ENCODE data around the gene GPS1. TPM values are rescaled to one million over a fixed set of nuclear protein-coding genes. Genes with fewer than 3 reads are reported as not detected.

Gene GPS1
- total RNA-seq, 1 donor from 2014 or later: 67.1 TPM

- DNase-seq (ENCODE audit: low read depth in 2 of 2): no peak
These were observed 9.0 kb upstream of the GPS1 start for GRCh38 chr17:82042649-82043048.

DNA sequence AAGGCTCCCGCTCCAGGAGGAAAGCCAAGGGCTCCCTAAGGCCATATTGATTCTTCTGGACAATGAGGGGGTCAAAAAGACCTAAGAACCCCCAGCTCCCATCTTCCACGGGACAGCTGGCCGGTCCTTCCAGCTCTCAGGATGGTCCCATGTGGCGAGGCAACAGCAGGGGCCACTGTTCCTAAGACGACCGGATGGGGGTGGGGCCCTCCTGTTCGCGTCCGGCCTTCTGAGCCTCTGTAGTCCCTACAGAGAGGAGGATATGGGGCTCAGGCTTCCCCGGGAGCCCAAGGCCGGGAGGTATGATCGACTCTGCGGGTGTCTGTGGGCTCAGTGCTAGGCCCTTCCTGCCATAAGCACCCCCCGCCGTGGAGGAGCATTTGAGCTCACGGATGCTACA, 8.2 kb upstream of the GPS1 start:
- no peak for DNase-seq (ENCODE audit: low read depth in 2 of 2)

DNA sequence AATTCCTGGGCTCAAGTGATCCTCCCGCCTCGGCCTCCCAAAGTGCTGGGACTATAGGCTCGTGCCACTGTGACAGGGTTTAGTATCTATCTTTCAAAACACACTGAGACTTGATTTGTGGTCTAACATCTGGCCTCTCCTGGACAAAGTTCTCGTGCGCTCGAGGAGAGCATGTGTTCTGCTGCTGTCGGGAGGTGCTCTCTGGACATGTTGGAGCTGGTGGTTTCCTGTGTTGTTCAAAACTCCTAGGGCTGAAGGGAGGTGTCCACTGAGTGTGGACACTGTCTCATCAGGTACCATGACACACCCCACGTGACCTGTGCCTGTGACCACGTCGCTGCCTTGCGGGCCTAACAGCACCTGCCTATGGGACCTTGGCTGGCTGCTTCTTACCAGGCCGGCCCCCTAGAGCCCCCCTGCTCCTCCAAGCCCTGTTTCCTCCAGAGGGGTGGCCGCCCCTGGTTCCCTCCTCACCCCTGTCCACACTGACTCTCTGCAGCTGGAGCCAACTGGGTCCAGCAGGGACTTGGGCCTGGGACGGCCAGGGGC, 5.7 kb upstream of the GPS1 start:
- DNase-seq (ENCODE audit: low read depth in 2 of 2): no peak

DNA sequence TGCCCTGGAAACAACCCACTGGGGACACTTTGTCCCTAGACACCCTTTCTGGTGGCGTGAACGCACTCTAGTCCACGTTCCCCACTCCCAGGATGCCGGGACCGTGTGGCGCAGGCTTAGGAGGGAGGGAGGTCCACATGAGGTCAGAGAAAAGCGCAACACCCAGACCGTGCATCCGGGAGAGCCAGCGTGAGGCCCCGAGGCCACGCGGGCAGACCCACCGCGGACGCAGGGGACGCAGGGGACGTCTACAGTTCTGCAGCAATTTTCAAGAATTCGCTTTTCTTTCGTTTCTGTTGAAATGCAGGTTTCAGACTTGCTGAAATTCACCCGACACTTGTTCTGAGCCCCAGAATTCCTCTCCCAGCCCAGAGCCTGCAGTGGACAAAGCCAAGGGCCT, 4.8 kb upstream of the GPS1 start:
- no peak for DNase-seq (ENCODE audit: low read depth in 2 of 2)

DNA sequence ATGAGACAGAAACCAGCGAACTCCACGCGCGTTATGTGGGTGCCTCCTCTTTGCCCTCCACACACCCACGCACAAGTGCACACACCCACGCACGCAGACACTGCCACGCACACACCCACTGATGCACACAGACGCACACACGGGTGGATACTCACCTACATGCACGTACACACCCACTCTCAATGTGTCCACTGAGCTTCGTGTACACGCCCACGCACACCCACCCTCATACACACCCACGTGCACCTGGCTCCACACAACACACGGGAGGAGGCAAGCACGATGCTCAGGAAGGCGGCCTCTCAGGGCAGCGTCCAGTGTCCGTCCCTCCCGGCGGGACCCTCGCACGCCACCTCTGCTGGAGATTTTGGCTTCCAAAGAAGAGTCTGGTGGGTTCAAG, 4.3 kb upstream of the GPS1 start:
- DNase-seq (ENCODE audit: low read depth in 2 of 2): no peak

DNA sequence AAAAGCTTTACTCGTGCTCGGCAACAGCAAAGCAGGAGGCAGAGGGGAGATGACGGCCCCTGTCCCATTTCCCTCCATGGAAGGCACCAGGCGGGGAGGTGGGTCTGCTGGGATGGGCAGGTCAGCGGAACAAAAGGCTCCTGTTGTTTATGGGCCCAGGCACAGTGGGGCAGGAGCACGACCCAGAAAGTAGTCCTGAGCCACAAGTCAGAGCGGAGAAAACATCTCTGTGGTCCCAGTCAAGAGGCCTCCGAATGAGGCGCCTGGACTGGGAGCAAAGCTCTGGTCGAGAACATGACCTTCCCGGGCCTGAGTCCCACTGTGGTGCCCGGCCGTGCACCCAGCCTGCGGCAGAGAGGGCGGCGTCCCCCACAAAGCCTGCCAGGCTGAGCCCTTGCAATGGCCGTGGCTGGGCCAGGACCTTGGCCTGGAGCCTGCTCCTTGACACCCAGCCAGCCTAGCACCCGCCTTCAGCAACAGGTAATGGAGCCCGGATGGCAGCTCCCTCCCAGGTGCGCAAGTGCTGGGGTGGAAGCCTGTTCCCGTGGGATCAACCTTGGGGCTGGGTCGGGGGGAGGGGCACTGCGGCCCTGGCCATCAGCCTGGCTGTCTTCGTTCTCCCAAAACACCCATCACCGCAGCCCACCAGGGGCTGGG, 3.7 kb upstream of the GPS1 start:
- DNase-seq (ENCODE audit: low read depth in 2 of 2): no peak

- DNase-seq (ENCODE audit: low read depth in 2 of 2): no peak
These were observed 3.1 kb upstream of the GPS1 start for GRCh38 chr17:82048571-82048971.

GRCh38 chr17:82049106-82049505, 2.6 kb upstream of the GPS1 start:
- DNase-seq (ENCODE audit: low read depth in 2 of 2): no peak

DNA sequence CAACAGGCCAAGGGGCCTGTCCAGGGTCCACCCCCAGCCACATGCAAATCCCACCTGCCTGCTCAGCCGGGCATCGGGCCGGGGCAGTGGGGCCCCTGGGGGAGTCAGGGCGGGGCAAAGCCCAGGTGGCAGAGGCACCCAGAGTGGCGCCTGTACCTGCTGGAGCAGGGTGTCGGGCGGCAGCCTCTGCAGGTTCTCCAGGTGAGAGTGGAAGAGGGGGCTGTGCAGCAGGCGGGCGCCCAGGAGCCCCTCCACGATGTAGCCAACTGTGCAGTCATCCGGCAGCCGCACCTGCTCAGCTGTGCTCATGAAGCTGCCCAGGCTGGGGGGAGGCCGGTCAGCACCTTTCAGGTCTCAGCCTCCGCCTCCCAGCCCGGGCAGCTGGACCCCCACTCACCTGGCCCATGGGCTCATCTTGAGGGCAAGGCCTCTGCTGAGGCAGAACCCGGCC, 2.2 kb upstream of the GPS1 start:
- no peak for DNase-seq (ENCODE audit: low read depth in 2 of 2)

DNA sequence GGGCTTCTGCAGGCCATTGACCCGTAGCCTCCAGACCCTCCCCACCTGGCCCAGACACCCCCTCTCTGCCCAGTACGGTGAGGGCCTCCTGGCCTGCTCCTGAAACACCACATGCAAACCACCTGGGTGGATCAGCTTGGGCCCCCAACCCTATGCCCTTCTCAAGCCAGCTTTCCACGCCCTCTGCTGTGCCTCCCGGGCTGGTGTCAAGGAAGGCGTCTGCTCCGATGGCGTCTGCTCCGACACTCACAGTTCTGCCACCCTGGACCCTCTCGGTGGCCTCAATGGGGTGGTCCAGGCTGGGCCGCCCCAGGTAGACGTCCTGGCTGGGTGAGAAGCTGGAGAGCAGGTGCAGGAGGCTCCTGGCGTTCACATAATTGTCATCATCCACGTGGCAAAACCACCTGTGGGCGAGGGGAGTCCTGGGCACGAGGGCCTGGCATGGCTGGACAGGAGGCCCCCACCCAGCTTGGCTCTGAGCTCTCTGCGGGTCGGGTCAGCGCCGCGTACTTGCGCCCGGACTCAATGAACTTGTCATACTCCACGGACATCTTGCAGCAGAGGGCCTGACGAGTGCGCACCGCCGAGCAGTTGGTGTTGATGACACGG, 1.4 kb upstream of the GPS1 start:
- no peak for DNase-seq (ENCODE audit: low read depth in 2 of 2)

DNA sequence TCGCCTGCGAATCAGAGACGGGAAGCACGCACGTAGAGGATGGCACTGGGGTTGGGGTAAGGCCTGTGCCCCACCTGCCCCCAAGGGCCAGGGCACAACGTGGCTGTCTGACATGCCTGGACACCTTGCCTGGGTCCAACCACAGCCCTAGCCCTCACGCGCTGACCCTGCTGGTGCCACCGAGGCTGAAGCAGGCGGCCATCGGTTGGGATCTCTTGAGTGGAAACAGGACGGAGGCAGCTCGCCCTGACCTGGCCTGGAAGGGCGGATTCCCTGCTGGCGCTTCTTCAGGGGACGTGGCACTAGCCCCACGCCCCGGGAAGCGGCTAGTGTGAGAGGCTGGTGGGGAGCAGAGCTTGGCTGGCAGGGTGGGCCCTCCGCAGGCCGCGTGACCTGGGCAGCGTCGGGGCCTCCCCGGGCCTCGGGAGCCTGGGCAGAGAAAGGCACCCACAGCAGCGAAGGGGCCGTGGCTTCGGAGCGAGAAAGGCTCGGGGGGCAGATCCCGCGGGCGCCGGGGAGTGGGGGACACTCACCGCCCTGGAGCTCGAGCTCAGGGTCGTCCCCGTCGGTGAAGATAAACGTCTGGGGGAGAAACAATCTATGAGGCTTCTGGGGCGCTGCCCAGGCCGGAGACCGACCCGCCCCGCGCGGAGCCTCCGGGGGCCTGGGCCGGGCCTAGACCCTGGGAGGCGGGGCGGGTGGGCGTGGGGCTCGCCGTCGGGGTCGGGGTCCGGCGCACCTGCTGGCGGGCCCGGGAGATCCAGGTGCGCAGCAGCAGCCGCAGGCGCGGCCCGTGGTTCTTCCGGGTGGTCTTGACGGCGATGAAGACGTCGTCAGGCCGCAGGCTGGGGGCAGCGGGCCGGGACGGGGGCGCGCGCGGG, 697 bp upstream of the GPS1 start:
- no peak for DNase-seq (ENCODE audit: low read depth in 2 of 2)

GRCh38 chr17:82052638-82053059, 951 bp downstream of the GPS1 start:
- no peak for DNase-seq (ENCODE audit: low read depth in 2 of 2)

DNA sequence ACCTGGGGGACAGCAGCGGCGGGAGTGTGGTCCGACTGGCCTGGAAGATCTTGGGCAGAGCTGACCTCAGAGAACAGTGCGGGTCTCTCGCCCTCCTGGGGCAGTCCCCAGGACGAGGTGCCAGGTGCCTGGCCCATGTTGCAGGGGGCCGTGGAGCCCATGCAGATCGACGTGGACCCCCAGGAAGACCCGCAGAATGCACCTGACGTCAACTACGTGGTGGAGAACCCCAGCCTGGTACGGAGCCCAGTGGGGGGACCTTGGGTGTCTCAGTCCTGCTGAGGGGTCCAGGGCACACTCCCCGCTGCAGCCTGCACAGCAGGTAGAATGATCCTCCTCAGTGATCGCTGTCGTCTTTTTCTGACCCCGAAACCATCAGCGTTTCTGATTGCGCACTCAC, 1.4 kb downstream of the GPS1 start:
- DNase-seq (ENCODE audit: low read depth in 2 of 2): no peak

- DNase-seq (ENCODE audit: low read depth in 2 of 2): no peak
These were observed 2.0 kb downstream of the GPS1 start for GRCh38 chr17:82053556-82054263.

GRCh38 chr17:82054351-82055022, 2.8 kb downstream of the GPS1 start:
- DNase-seq (ENCODE audit: low read depth in 2 of 2): no peak

- no peak for DNase-seq (ENCODE audit: low read depth in 2 of 2)
These were observed 3.6 kb downstream of the GPS1 start for GRCh38 chr17:82055023-82055964.

GRCh38 chr17:82055965-82056728, 4.4 kb downstream of the GPS1 start:
- DNase-seq (ENCODE audit: low read depth in 2 of 2): no peak

- no peak for DNase-seq (ENCODE audit: low read depth in 2 of 2)
These were observed 5.3 kb downstream of the GPS1 start for GRCh38 chr17:82056729-82057621.

Data from dermis microvascular lymphatic vessel endothelial cell (primary cell).